ENCODE data around the gene THSD4. TPM values are rescaled to one million over a fixed set of nuclear protein-coding genes. Genes with fewer than 3 reads are reported as not detected.
A peak's percentile ranks its signal among the peaks of the same experiment; 100 is the strongest.

THSD4 gene
- total and polyA plus RNA-seq, 2 of the 4 experiments (the other 2 are of a cell fraction) = 25.5 to 31.1 TPM

DNA sequence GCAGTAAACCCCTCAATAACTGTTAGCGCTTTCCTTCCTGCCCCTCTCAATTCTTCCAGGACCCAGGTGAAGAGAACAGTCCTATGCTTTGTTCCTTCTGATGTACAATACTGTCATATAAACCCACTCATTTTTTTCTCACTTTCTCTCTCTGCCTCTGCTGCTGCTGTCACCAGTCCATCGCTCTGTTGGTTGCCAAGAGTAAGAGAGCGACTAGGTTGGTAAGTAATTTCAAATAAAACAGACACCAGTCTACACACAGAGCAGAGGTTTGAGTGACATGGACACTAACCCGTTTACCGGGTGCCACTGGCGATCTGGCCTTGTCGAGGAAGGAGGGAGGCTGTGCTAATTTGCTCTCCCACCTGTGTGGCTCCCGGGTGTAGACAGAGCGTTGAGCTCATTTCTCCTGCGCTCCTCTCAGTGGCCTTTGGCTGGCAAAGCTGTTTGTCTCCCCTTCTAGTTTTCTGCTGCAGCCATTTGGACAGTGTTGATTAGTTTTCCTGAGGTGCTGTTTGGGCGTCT, 215.4 kb downstream of the THSD4 start:
- dilution Hi-C loops (cut with HindIII; ENCODE audit: low sequenced_read_pairs, unreplicated experiment) = no loop called here
- no peaks in the 10 kb centered on the region for H3K27me3 ChIP-seq (ENCODE audit: control insufficient read depth, insufficient read depth, low read length)
- H3K56ac ChIP-seq (ENCODE audit: extremely low read depth, insufficient read depth, low read length) = peak overlapping the region; percentile 4; the same call in 1 of the 2 replicates
- peak overlapping the region; percentile 95 to 98; a peak in 3 of 4 replicates for H4K8ac ChIP-seq (ENCODE audit: low read depth in 2 of 2, low read length in 2 of 2)
- peak overlapping the region; percentile 93 for H4K5ac ChIP-seq (ENCODE audit: low read depth, low read length)
- WGBS, 2 experiments (ENCODE audit: extremely low coverage in 2 of 2, insufficient read length in 1 of 2) = 100% methylated on average over 3 of the region's 11 CpGs; no CpG with 5 or more reads in 1 of the 2 experiments
- H2BK5ac ChIP-seq (ENCODE audit: low read depth, low read length, poor library complexity, severe bottlenecking) = peak overlapping the region; percentile 99
- in situ Hi-C loops (cut with MboI; ENCODE audit: low sequenced_read_pairs) = no loop called here
- peaks cover 53% of the 10 kb centered on the region for H3K9me1 ChIP-seq (ENCODE audit: insufficient read depth, low read length)
- intact Hi-C loops (cut with micrococcal nuclease) = loop anchor here (5.0 kb wide), 1 partner anchor 213 kb away; the partner anchor contains the start of gene THSD4
- DNase-seq (no peak), ATAC-seq (ENCODE audit: low read depth) (no peak)
- H3K79me1 ChIP-seq (ENCODE audit: low read depth in 1 of 2, low read length in 2 of 2) = peaks cover 35 to 78% of the 10 kb centered on the region in 2 experiments
- peak overlapping the region; percentile 99 for H2BK20ac ChIP-seq (ENCODE audit: low read depth, low read length)
- H3K9me3 ChIP-seq (ENCODE audit: control insufficient read depth, insufficient read depth, low read length) = no peaks in the 10 kb centered on the region
- H2AK9ac ChIP-seq (replicated peaks; ENCODE audit: low read depth, low read length, poor library complexity) = peak overlapping the region; percentile 29
- H4K20me1 ChIP-seq (ENCODE audit: insufficient read depth, low read length) = no peaks in the 10 kb centered on the region
- H3K23ac ChIP-seq (ENCODE audit: low read depth, low read length) = peak overlapping the region; percentile 88
- H3K4me2 ChIP-seq (ENCODE audit: low read depth, low read length) = no peak overlapping the region
- ChIA-PET POLR2A (ENCODE audit: unreplicated experiment) (interaction anchor here (1.0 kb wide), 1 partner anchor 217 kb away, joined by 3 read pairs; no protein-coding TSS in a partner anchor), CTCF (interaction anchor here (1.7 kb wide), 1 partner anchor 113 kb away, joined by 3 read pairs; no protein-coding TSS in a partner anchor)
- no peak overlapping the region for H3K4me3 ChIP-seq (ENCODE audit: insufficient read depth, low read depth, low read length)
- peak overlapping the region; percentile 44 for H2AFZ ChIP-seq (replicated peaks; ENCODE audit: low read length, poor library complexity)
- H4K91ac ChIP-seq (ENCODE audit: insufficient read depth, low read depth, low read length) = peak overlapping the region; percentile 99
- peak overlapping the region; percentile 99; the same call in 2 of the 3 replicates for H2BK15ac ChIP-seq (ENCODE audit: low read depth, low read length)
- peak overlapping the region; percentile 97; the same call in 1 of the 2 replicates for H3K27ac ChIP-seq (ENCODE audit: insufficient read depth, low read length)
- peaks cover 16% of the 10 kb centered on the region for H3K36me3 ChIP-seq (ENCODE audit: control insufficient read depth, insufficient read depth, low read length)
- H3K14ac ChIP-seq (replicated peaks; ENCODE audit: low read depth, low read length) = peak overlapping the region; percentile 96
- no TSS peak for BruUV-seq (replicated peaks)
- H3K4me1 ChIP-seq (ENCODE audit: control insufficient read depth, insufficient read depth, low read length) = peaks cover 63% of the 10 kb centered on the region
- H3K9ac ChIP-seq (ENCODE audit: low read depth, low read length) = no peak overlapping the region
- peak overlapping the region; percentile 100 for H2AK5ac ChIP-seq (ENCODE audit: low read depth, low read length)
- peak overlapping the region; percentile 98 for H3K4ac ChIP-seq (ENCODE audit: low read depth, low read length)
- peak overlapping the region; percentile 99 for H3K18ac ChIP-seq (ENCODE audit: low read depth, low read length)
- H2BK120ac ChIP-seq (ENCODE audit: low read depth, low read length) = peak overlapping the region; percentile 99
- TF ChIP-seq, protein P1, sequence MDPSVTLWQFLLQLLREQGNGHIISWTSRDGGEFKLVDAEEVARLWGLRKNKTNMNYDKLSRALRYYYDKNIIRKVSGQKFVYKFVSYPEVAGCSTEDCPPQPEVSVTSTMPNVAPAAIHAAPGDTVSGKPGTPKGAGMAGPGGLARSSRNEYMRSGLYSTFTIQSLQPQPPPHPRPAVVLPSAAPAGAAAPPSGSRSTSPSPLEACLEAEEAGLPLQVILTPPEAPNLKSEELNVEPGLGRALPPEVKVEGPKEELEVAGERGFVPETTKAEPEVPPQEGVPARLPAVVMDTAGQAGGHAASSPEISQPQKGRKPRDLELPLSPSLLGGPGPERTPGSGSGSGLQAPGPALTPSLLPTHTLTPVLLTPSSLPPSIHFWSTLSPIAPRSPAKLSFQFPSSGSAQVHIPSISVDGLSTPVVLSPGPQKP (IDR thresholded peaks at IDR 0.05; ENCODE audit: borderline replicate concordance, low read depth, low read length) = no peak
- TF ChIP-seq MAZ (IDR thresholded peaks at IDR 0.05; ENCODE audit: borderline replicate concordance, low read depth, low read length) (no peak), FOS (IDR thresholded peaks at IDR 0.05; ENCODE audit: low read depth, low read length) (no peak), BHLHE40 (IDR thresholded peaks at IDR 0.05; ENCODE audit: low read depth, low read length) (no peak), RAD21 (IDR thresholded peaks at IDR 0.05; ENCODE audit: low read length) (no peak), CTCF (conservative IDR thresholded peaks at IDR 0.05; ENCODE audit: low read depth, low read length) (no peak), SMC3 (IDR thresholded peaks at IDR 0.05; ENCODE audit: low read depth, low read length) (no peak), CEBPB (IDR thresholded peaks at IDR 0.05; ENCODE audit: low read depth, low read length) (no peak), POLR2A (IDR thresholded peaks at IDR 0.05; ENCODE audit: low read depth, low read length) (no peak), NFE2L2 (IDR thresholded peaks at IDR 0.05; ENCODE audit: low read depth, low read length) (no peak), CHD1 (IDR thresholded peaks at IDR 0.05; ENCODE audit: low read depth, low read length) (no peak), RCOR1 (IDR thresholded peaks at IDR 0.05; ENCODE audit: insufficient replicate concordance, low read length) (no peak), RFX5 (IDR thresholded peaks at IDR 0.05; ENCODE audit: low read depth, low read length) (no peak), MAFK (IDR thresholded peaks at IDR 0.05; ENCODE audit: low read depth, low read length) (no peak)
- TF ChIP-seq, protein P2, sequence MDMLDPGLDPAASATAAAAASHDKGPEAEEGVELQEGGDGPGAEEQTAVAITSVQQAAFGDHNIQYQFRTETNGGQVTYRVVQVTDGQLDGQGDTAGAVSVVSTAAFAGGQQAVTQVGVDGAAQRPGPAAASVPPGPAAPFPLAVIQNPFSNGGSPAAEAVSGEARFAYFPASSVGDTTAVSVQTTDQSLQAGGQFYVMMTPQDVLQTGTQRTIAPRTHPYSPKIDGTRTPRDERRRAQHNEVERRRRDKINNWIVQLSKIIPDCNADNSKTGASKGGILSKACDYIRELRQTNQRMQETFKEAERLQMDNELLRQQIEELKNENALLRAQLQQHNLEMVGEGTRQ (IDR thresholded peaks at IDR 0.05; ENCODE audit: low read depth, low read length) = no peak

Measured in IMR-90 (cell line).